Neural progenitor cell (in vitro differentiated cells): ENCODE measurements around the gene AFF3.

Experiments used
- EZH2 ChIP-seq: fragments of 200-600 bp; sonication (generic); IDR thresholded peaks from 2 replicates; pipeline ENCODE4 v1.6.1; 2017; ENCODE audit warnings: antibody characterized with exemption, mild to moderate bottlenecking, moderate library complexity
- EZH2phosphoT487 ChIP-seq: fragments of 200-600 bp; sonication (generic); IDR thresholded peaks from 2 replicates; pipeline ENCODE4 v1.6.1; 2017; ENCODE audit warnings: antibody characterized with exemption
- TF ChIP-seq, protein P1 (sequence below): fragments of 200-600 bp; sonication (generic); IDR thresholded peaks from 2 replicates; pipeline ENCODE4 v1.5.1; 2017; ENCODE audit warnings: antibody characterized with exemption, mild to moderate bottlenecking

DNA sequence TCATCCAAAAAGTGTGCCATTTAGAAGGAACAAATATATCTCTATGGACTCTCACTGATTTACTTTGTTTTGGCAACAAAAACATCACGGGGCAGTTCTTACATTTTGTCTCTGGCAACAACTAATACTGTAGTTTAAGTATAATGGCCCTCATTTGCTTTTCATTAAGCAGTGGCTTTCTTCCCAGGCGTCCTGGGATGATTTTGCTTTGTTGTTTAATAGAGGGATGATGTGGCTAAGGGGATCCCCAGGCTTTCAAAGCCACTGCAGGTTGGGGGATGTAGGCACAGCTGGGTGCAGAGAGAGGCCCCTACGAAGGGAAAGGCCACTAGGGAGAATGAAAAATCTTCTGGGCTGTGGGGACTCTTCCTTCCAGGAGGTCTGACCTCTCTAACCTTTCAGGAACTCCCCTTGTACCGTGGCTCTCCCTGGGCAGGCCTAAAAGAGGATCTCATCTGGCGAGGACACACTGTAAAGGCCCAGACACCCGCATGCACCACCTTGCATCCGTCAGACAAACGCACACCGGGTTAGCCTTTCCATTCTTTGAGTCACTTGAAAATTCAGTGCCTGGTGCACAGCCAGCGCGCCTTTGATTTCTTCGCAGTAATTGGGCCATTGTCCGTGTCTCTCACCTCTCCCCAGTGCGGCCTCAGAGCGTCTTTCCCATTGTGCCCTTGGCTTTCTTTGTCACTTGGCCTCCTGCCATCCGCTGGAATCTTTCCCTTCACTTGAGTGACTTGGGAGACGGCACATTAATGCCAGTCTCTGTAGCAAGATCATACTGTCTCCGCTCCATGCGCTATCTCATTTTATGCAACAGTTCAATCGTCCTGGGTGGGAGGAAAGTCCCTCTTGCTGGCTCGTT lies 40.3 kb upstream of the AFF3 start:
- TF ChIP-seq, protein P1, sequence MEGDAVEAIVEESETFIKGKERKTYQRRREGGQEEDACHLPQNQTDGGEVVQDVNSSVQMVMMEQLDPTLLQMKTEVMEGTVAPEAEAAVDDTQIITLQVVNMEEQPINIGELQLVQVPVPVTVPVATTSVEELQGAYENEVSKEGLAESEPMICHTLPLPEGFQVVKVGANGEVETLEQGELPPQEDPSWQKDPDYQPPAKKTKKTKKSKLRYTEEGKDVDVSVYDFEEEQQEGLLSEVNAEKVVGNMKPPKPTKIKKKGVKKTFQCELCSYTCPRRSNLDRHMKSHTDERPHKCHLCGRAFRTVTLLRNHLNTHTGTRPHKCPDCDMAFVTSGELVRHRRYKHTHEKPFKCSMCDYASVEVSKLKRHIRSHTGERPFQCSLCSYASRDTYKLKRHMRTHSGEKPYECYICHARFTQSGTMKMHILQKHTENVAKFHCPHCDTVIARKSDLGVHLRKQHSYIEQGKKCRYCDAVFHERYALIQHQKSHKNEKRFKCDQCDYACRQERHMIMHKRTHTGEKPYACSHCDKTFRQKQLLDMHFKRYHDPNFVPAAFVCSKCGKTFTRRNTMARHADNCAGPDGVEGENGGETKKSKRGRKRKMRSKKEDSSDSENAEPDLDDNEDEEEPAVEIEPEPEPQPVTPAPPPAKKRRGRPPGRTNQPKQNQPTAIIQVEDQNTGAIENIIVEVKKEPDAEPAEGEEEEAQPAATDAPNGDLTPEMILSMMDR: no peak
- TF ChIP-seq EZH2: no peak
- TF ChIP-seq EZH2phosphoT487: peak; percentile 9
